Measurements from ENCODE around the gene MGAT5. TPM values are rescaled to one million over a fixed set of nuclear protein-coding genes. Genes with fewer than 3 reads are reported as not detected.

Gene MGAT5
- total RNA-seq, 1 experiment from 2014 or later = 95.3 TPM

DNA sequence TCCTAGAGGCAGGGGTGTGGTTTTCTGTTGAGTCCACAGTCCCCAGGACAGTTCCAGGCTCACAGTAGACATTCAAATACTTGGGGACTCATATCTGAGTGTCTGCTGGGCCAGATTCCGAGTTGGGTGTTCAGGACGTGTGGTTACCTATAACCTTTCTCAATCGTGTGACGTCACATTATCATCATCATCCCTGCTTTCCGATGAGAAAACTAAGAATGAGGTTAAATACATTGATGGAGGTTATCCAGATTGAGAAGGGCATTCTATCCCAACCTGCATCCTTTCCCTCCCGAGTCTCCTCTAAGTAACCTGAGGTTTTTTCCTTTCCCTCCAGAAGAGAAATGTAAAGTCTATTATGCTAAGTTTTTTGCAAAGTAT lies 204.6 kb downstream of the MGAT5 start:
- no peaks in the 10 kb centered on the region; the same call in 1 of the 2 replicates for H3K27me3 ChIP-seq
- no peaks in the 10 kb centered on the region for H3K4me1 ChIP-seq
- H3K36me3 ChIP-seq = peaks cover 6% of the 10 kb centered on the region; the same call in 1 of the 2 replicates
- H3K27ac ChIP-seq = no peak overlapping the region
- DNase-seq = no peak
- no peaks in the 10 kb centered on the region for H3K9me3 ChIP-seq (replicated peaks)
- H3K4me3 ChIP-seq = no peak overlapping the region

DNA sequence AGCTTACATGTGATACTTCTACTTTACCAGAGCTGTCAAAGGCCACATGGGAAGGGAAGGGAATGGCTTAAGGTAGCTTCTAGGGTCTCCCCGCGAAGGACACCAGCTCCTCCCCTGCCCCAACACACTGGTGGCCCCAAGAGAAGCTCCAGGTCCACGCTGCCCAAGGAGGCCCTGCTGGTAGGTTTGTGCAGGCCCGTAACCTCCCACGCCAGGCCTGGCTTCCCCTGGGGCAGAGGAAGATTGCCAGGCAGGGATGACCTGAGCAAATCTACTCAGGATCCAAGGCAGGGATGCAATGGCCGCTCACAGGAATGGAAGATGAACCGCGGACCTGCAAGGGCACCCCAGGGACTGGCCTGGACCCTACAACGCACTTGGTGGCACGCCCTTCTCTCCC lies 205.1 kb downstream of the MGAT5 start:
- H3K4me3 ChIP-seq = no peak overlapping the region

DNA sequence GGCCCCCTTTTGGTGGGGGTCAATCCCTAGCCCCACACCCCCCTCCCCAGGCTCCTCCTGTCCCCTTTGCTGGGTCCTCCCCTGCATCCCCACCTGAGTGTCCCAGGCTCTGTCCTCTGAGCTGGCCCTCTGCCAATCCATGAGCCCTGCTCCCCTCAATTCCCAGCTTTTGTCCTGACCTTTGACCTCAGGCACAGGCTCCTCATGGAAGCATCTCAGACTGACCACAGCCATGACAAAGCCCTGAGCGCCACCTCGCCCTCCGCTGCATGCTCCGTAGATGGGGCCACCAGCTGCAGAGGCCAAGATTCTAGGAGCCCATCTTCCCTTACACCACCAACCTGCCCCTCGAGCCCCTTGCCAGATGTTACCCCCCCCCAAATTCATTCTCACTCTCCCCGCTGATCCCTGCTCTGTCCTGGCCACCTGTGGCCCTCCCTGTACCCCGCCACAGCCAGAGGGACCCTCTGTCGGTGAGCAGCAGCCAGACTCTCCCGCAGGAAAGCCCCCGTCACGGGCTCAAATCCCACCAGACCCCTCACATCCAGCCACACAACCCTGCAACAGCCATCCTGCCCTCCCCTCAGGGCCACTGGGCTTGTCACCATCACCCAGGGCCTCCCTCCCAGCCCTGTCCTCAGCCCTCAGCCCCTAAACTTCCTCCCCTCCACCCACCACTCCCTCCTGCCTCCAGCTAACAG lies 206.0 kb downstream of the MGAT5 start:
- H3K9me3 ChIP-seq (replicated peaks) = no peaks in the 10 kb centered on the region
- no peak for DNase-seq
- H3K27me3 ChIP-seq = no peaks in the 10 kb centered on the region; the same call in 1 of the 2 replicates
- no peak overlapping the region for H3K4me3 ChIP-seq
- peaks cover 6% of the 10 kb centered on the region; the same call in 1 of the 2 replicates for H3K36me3 ChIP-seq
- no peak overlapping the region for H3K27ac ChIP-seq
- H3K4me1 ChIP-seq = no peaks in the 10 kb centered on the region

More for the DNA sequence above, 205.1 kb downstream of the MGAT5 start:
- H3K9me3 ChIP-seq (replicated peaks) = no peaks in the 10 kb centered on the region
- no peak for DNase-seq
- H3K4me1 ChIP-seq = no peaks in the 10 kb centered on the region
- no peaks in the 10 kb centered on the region; the same call in 1 of the 2 replicates for H3K27me3 ChIP-seq
- no peak overlapping the region for H3K27ac ChIP-seq
- peaks cover 6% of the 10 kb centered on the region; the same call in 1 of the 2 replicates for H3K36me3 ChIP-seq

DNA sequence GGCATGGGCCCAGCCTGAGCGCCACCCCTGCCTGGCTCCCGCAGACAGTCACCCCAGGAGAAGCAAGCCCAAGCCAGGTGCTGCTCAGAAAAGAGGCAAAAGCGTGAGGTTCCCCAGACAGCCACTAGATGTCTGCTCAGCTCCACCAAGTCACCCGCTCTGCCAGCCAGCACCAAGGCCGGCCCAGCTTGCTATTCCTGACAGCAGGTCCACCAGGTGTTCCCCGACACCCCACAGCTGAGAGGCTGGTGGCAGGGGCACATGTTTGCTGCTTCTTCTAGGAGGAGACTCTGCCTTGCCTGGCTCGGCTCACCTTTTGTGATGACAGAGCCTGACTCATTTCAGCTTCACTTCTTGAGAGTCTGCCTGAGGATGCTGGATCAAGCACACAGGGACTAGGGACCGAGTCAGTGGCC lies 206.7 kb downstream of the MGAT5 start:
- peaks cover 6% of the 10 kb centered on the region; the same call in 1 of the 2 replicates for H3K36me3 ChIP-seq
- no peak overlapping the region for H3K4me3 ChIP-seq
- H3K9me3 ChIP-seq (replicated peaks) = no peaks in the 10 kb centered on the region
- DNase-seq = peak; percentile 52 to 66
- H3K4me1 ChIP-seq = no peaks in the 10 kb centered on the region
- no peaks in the 10 kb centered on the region; the same call in 1 of the 2 replicates for H3K27me3 ChIP-seq
- no peak overlapping the region for H3K27ac ChIP-seq

DNA sequence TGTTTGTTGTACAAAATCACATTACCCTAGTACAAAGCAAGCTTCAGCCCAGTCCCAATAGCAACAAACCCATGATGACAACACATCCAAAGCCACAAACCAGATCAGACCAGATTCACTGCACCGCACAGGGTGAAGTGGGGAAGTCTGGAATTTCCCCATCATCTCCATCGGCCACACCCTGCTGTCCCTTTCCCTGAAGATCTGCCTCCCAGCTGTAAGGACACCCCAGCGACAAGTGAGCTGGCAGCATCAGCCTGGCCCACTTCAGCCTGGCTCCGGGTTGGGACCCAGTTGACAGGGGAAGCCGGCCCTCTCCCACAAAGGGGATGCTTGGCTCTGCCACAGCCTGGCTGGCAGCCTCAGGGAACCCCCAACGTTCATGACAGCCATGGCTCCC lies 207.6 kb downstream of the MGAT5 start:
- no peak for DNase-seq
- H3K4me1 ChIP-seq = no peaks in the 10 kb centered on the region
- H3K27me3 ChIP-seq = no peaks in the 10 kb centered on the region; the same call in 1 of the 2 replicates
- H3K36me3 ChIP-seq = no peaks in the 10 kb centered on the region
- no peaks in the 10 kb centered on the region for H3K9me3 ChIP-seq (replicated peaks)
- no peak overlapping the region for H3K27ac ChIP-seq
- H3K4me3 ChIP-seq = no peak overlapping the region

DNA sequence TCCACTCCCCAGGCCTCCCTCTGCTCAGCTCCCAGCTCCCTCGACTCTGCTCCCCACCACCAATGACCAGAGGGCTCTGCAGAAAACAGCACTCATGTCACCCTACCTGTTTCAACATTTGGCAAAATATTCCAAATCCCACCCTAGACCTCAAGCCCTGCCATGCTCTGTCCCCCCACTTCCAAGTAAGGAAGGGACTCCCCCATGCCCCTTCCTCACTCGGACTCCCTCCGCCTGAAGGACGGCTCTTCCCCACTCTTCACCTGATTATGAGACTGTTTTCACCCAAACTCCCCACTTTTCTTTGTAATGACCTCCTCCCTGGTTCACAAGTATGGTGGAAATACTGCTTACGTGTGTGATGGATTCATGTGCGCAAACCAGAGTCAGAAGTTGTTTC lies 208.4 kb downstream of the MGAT5 start:
- H3K4me3 ChIP-seq = no peak overlapping the region
- no peak overlapping the region for H3K27ac ChIP-seq
- H3K9me3 ChIP-seq (replicated peaks) = no peaks in the 10 kb centered on the region
- H3K27me3 ChIP-seq = no peaks in the 10 kb centered on the region; the same call in 1 of the 2 replicates
- no peak for DNase-seq
- no peaks in the 10 kb centered on the region for H3K36me3 ChIP-seq
- H3K4me1 ChIP-seq = no peaks in the 10 kb centered on the region

DNA sequence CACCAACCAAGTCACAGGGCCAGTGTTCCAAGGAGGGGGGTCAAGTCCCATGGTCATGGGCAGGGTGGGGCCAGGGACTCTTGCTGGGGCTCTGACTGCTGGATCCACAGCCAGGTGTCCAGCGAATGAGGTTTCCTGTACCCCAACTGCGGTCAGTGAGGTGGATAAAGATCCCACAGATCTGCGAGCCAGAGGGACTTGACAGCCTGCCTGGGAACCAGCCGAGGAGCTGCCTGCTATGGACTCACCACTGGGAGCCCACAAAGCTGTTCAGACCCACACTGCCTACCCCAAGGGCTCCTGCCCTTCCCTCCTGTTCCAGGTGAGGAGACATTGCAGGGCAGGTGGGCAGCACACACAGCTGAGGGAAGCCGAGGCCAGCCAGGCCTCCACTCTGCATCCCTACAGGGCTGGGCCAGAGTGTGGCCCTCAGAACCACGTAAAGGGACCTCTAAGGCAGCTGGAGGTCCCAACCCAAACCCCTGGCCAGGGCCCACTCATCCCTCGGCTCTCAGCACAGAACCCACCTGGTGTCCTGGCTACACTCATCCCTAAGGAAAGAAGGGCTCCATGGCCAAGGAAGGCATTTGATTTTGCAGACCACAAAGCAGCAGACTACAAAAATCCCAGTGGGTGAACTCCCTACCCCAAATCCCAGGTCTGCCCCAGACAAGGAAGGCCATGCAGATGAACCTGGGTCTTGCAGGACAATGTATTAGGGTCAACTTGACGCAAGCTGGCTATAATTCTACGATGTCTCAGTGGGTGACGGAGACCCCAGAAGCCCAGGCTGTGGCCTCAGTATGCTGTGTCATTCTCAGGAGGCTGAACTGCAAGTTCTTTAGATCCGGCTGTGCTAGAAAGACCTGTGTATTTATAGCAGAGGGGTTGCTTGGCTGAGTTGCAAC lies 209.2 kb downstream of the MGAT5 start:
- H3K9me3 ChIP-seq (replicated peaks) = no peaks in the 10 kb centered on the region
- H3K4me1 ChIP-seq = no peaks in the 10 kb centered on the region
- H3K4me3 ChIP-seq = no peak overlapping the region
- H3K27ac ChIP-seq = no peak overlapping the region
- H3K36me3 ChIP-seq = no peaks in the 10 kb centered on the region
- no peaks in the 10 kb centered on the region; the same call in 1 of the 2 replicates for H3K27me3 ChIP-seq
- DNase-seq = no peak

DNA sequence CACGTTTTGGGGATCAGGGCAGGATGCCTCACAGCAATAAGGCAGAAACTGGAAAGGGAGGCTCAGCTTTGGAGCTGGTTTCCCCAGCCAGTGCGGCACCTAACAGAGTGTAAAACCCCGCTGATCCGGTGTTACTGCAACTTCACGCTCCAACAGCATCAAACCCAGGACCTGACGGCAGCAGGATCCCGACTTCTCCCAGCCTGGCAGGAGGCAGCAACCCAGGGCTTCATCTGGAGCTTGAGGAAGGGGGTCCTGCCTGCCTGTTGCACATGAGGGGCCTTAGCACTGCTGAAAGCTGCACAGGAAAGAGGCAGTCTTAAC lies 209.8 kb downstream of the MGAT5 start:
- H3K27ac ChIP-seq = no peak overlapping the region
- H3K4me1 ChIP-seq = no peaks in the 10 kb centered on the region
- H3K27me3 ChIP-seq = no peaks in the 10 kb centered on the region; the same call in 1 of the 2 replicates
- H3K9me3 ChIP-seq (replicated peaks) = no peaks in the 10 kb centered on the region
- no peak for DNase-seq
- no peak overlapping the region for H3K4me3 ChIP-seq
- H3K36me3 ChIP-seq = no peaks in the 10 kb centered on the region

DNA sequence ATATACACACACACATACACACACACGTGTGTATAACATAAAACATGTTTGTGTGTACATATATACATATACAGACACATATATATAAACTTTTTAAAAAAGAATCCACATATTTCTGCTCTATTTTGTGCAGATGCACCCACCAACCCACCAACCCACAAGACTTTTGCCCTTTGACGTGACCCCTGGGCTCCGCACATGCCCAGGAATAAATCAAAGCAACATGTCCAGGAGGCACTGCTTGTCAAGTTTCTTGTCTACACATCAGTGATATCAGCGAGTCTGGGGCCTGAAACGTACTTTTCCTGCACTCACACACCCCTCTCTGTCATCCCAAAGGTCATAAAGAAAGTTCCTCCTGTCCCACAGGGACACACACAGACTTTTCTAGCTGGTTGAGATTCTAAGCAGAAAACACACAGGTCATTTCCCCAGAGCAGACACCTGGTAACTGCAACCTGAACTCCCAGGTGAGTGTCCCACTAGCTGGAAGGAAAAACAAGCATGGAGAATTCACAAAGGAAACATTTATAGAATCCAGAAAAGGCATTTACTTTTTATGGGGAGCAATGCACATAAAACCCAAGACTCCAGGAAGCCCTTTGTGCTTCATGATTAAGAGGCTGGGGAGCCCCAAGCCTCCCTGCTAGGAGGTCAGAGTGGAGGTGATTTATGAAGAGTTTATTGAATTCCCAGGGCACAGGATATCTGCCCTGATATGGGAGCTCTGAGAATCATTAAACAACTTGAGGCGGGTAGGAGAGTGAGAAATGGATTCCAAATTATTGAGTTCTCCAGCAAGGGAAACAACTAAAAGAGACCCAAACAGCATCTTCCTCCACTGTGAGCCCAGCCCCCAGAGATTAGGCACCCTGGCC lies 211.6 kb downstream of the MGAT5 start:
- no peak overlapping the region for H3K4me3 ChIP-seq
- no peaks in the 10 kb centered on the region for H3K9me3 ChIP-seq (replicated peaks)
- H3K4me1 ChIP-seq = no peaks in the 10 kb centered on the region
- no peaks in the 10 kb centered on the region; the same call in 1 of the 2 replicates for H3K27me3 ChIP-seq
- no peak overlapping the region for H3K27ac ChIP-seq
- no peaks in the 10 kb centered on the region for H3K36me3 ChIP-seq
- DNase-seq = no peak

DNA sequence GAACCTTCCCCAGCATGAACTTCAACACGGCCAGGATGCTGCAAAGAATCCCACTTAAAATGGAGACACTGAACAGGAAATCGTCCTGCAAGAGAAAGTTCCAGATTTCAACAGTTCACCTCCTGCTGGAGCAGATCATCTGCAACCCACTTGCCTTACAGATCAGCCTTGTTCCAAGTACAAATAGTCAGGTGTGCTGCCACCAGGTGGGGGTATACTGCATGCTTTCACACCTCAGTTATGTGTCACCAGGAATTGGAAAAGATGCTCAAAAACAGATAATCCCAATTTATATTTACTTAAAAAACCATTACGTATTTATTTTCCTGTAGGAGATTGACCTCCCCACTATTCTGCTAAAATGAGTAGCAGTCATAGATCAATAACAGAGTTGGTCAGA lies 212.3 kb downstream of the MGAT5 start:
- Histone ChIP-seq H3K27me3 (no peaks in the 10 kb centered on the region; the same call in 1 of the 2 replicates), H3K4me1 (no peaks in the 10 kb centered on the region), H3K27ac (no peak overlapping the region), H3K36me3 (no peaks in the 10 kb centered on the region), H3K4me3 (no peak overlapping the region), H3K9me3 (replicated peaks) (no peaks in the 10 kb centered on the region)
- peak in 1 of 2 experiments; percentile 48 for DNase-seq

DNA sequence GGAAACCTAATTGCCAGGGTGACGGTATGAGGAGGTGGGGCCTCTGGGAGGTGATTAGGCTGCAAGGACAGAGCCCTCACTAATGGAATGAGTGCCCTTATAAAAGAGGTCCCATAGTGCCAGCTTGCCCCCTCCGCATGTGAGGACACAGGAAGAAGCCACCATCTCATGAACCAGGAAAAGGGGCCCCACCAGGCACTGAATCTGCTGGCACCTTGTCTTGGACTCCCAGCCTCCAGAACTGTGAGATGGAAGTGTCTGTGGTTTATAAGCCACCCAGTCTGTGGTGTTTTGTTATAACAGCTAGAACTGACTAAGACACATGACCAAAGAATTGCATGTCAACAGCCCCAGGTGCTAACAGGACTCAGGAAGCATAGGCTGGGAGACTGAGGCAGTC lies 214.3 kb downstream of the MGAT5 start:
- H3K9me3 ChIP-seq (replicated peaks) = no peaks in the 10 kb centered on the region
- H3K27me3 ChIP-seq = no peaks in the 10 kb centered on the region
- no peaks in the 10 kb centered on the region for H3K4me1 ChIP-seq
- DNase-seq = no peak
- H3K4me3 ChIP-seq = no peak overlapping the region
- no peak overlapping the region for H3K27ac ChIP-seq
- H3K36me3 ChIP-seq = no peaks in the 10 kb centered on the region

DNA sequence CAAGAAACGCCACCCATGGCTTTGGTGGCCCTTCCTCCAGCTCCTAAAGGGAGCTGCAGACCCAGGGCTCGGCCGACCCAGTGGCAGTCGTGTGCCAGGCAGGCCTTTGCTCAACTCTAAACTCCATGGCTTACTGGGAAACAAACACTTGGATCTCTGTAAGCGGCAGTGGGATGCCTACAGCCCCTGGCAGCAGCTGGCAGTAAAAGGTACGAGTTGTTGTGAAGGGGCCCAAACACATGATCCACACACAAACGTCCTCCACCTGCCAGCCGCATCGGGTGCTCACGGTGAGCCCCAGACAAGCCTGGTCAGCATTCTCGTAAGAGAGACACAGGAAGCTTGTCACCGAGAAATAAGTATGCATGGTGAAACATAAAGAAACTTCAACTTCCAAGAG lies 214.9 kb downstream of the MGAT5 start:
- Histone ChIP-seq H3K9me3 (replicated peaks) (no peaks in the 10 kb centered on the region), H3K27me3 (no peaks in the 10 kb centered on the region), H3K36me3 (no peaks in the 10 kb centered on the region), H3K4me3 (no peak overlapping the region), H3K4me1 (no peaks in the 10 kb centered on the region), H3K27ac (no peak overlapping the region)
- no peak for DNase-seq

DNA sequence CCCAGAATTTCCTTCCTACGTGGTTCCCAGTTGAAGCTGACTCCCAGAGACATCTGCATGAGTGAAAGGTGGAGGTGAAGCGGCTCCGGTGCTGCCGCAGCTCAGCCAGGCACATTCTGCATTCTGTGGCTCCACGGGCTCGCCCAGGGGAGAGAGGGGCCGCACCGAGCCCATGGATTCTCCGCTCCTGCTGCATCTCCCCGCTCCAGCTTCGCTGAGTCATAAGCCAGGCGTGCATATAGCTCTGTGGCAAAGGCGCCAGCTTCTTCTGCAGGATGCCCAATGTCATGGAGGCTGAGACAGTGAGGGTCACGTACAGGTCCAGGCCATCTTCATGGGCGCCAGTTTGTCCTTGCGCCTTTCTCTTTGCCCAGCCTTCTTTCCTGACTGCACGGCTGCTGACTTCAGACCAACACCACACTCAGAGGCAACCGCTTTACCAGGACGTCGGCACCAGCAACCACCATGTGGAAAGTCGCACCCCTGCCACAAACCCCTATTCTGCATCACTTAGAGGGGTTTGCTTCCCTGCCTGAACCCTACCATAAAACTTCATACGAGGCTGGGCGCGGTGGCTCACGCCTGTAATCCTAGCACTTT lies 215.7 kb downstream of the MGAT5 start:
- Histone ChIP-seq H3K27ac (no peak overlapping the region), H3K36me3 (no peaks in the 10 kb centered on the region), H3K4me1 (no peaks in the 10 kb centered on the region), H3K4me3 (no peak overlapping the region), H3K9me3 (replicated peaks) (no peaks in the 10 kb centered on the region), H3K27me3 (no peaks in the 10 kb centered on the region)
- DNase-seq = no peak

DNA sequence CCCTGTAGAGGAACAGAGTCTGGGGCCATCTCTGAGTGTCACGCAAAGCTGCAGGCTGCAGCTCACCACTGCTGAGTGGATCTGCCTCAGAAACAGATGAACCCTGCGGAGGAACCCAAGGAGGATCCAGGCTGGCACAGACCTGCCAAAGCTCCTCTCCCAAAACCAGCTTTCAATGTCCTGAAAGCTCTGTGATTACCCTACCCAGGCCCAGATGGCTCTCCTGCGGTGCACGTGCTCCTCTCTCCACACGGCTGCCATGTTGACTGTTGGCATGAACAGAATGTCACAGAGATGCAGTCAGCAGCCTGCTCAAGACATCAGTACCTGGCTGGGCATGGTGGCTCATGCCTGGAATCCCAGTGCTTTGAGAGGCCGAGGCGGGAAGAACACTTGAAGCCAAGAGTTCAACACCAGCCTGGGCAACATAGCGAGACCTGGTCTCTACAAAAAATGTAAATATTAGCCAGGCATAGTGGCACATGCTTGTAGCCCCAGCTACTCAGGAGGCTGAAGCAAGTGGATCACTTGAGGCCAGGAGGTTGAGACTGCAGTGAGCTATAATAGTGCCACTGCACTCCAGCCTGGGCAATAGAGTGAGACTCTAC lies 216.8 kb downstream of the MGAT5 start:
- Histone ChIP-seq H3K27me3 (no peaks in the 10 kb centered on the region; the same call in 1 of the 2 replicates), H3K36me3 (no peaks in the 10 kb centered on the region), H3K9me3 (replicated peaks) (no peaks in the 10 kb centered on the region), H3K27ac (no peak overlapping the region), H3K4me1 (no peaks in the 10 kb centered on the region), H3K4me3 (no peak overlapping the region)
- DNase-seq = no peak
